ENCODE data around the gene CELF6.

CELF6 gene

GRCh38 chr15:72271221-72271620 lies 48.7 kb downstream of the CELF6 start:
- DNase-seq: no peak

- no peak for DNase-seq
These were observed 50.2 kb downstream of the CELF6 start for GRCh38 chr15:72269739-72270138.

- no peak for DNase-seq
These were observed 54.9 kb downstream of the CELF6 start for GRCh38 chr15:72265031-72265430.

GRCh38 chr15:72252663-72253299 lies 67.2 kb downstream of the CELF6 start:
- DNase-seq: no peak

- no peak for DNase-seq
These were observed 70.7 kb downstream of the CELF6 start for GRCh38 chr15:72249142-72249810.

- DNase-seq: no peak
These were observed 71.4 kb downstream of the CELF6 start for GRCh38 chr15:72248514-72248913.

- DNase-seq: no peak
These were observed 77.1 kb downstream of the CELF6 start for GRCh38 chr15:72242775-72243370.

- DNase-seq: no peak
These were observed 80.3 kb downstream of the CELF6 start for GRCh38 chr15:72239652-72240051.

GRCh38 chr15:72238586-72238985 lies 81.4 kb downstream of the CELF6 start:
- DNase-seq: no peak

- no peak for DNase-seq
These were observed 82.1 kb downstream of the CELF6 start for GRCh38 chr15:72237853-72238224.

- DNase-seq: peak; percentile 98
These were observed 82.7 kb downstream of the CELF6 start for GRCh38 chr15:72237029-72237852.

- DNase-seq: no peak
These were observed 83.5 kb downstream of the CELF6 start for GRCh38 chr15:72236381-72237003.

- no peak for DNase-seq
These were observed 84.7 kb downstream of the CELF6 start for GRCh38 chr15:72235298-72235697.

All from kidney glomerular epithelial cell (primary cell).